NCI-H1105 treated with DMSO at 0.1 percent for 48 hours (cell line): ENCODE data around the gene OR6J1.
"Not testable (repeated sequence)": the region's sequence is repeated elsewhere in the genome, so short reads cannot be mapped to it uniquely, and the experiment has no call there.

ENCODE experiments used
- DNase-seq: peaks from one replicate; lab custom pipeline; 2025; lab: John Stamatoyannopoulos, UW

The OR6J1 gene

GRCh38 chr14:22644305-22644635 is at the start of gene OR6J1:
Gene OR6J1, minus strand, starts transcription at chr14:22644352. Its CDS starts 9,541 bp downstream, at chr14:22634811.
- no peak for DNase-seq

GRCh38 chr14:22692194-22692593 is 48.0 kb upstream of the OR6J1 start:
- DNase-seq, result no peak

- no peak for DNase-seq
Measured at GRCh38 chr14:22691171-22691570, 47.0 kb upstream of the OR6J1 start.

DNA sequence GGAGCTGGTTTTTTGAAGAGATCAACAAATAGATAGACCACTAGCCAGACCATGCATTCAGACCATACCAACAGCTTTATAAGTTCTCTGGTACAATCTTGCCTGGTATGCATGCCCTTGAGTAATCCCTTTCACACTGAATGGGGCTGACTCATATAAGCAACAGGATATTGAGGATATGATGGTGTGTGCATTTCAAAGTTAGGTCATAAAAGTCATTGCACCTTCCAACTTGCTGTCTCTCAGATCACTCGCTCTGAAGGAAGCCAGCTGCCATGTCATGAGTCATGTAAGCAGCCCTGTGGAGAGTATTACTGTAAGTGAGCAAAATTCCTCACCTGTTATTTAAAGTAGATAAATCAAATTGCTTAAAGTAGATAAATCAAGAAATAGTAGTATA is 45.0 kb upstream of the OR6J1 start:
- DNase-seq, result no peak

DNA sequence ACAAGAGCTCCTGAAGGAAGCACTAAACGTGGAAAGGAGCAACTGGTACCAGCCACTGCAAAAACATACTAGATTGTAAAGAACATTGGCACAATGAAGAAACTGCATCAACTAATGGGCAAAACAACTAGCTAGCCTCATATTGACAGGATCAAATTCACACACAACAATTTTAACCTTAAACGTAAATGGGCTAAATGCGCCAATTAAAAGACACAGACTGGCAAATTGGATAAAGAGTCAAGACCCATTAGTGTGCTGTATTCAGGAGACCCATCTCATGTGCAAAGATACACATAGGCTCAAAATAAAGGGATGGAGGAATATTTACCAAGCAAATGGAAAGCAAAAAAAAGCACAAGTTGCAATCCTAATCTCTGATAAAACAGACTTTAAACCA is 43.8 kb upstream of the OR6J1 start:
- DNase-seq, result not testable (repeated sequence)

DNA sequence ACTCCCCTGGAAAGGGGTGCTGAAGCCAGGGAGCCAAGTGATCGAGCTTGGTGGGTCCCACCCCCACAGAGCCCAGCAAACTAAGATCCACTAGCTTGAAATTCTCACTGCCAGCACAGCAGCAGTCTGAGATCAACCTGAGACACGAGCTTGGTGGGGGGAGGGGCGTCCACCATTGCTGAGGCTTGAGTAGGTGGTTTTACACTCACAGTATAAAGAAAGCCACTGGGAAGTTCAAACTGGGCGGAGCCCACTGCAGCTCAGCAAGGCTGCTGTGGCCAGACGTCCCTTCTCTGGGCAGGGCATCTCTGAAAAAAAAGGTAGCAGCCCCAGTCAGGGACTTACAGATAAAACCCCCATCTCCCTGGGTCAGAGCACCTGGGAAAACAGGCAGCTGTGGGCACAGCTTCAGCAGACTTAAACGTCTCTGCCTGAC is 42.0 kb upstream of the OR6J1 start:
- not testable (repeated sequence) for DNase-seq

DNA sequence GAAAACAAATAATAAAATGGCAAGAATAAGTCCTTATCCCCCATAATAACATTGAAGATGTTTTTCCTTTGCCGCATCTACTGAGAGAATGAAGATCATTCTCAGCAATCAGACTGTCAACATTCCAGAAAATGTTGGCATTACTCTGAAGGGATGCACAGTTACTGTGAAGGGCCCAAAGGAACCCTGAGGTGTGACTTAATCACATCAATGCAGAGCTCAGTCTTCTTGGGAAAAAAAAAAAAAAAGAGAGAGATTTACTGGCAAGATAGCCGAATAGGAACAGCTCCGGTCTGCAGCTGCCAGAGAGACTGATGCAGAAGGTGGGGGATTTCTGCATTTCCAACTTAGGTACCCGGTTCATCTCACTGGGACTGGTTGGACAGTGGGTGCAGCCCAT is 41.3 kb upstream of the OR6J1 start:
- no peak for DNase-seq

GRCh38 chr14:22683428-22683827 is 39.3 kb upstream of the OR6J1 start:
- not testable (repeated sequence) for DNase-seq

DNA sequence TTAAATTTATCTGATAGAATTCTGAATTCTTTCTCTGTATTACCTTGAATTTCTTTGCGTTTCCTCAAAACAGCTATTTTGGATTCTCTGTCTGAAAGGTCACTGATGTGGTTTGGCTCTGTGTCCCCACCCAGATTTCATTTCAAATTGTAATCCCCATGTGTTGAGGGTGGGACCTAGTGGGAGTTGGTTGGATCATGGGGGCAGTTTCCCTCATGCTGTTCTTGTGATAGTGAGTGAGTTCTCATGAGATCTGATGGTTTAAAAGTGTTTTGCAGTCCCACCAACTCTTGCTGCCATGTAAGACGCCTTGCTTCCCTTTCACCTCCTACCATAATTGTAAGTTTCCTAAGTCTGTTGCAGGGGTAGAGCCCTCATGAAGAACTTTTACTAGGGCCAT is 34.1 kb upstream of the OR6J1 start:
- no peak for DNase-seq

DNA sequence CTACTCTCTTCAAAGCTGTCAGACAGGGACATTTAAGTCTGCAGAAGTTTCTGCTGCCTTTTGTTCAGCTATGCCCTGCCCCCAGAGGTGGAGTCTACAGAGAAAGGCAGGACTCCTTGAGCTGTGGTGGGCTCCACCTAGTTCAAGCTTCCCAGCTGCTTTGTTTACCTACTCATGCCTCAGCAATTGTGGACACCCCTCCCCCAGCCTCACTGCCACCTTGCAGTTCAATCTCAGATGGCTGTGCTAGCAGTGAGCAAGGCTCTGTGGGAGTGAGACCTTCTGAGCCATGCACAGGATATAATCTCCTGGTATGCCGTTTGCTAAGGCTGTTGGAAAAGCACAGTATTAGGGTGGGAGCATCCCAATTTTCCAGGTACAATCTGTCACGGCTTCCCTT is 33.4 kb upstream of the OR6J1 start:
- not testable (repeated sequence) for DNase-seq

GRCh38 chr14:22671622-22672021 is 27.5 kb upstream of the OR6J1 start:
- no peak for DNase-seq

DNA sequence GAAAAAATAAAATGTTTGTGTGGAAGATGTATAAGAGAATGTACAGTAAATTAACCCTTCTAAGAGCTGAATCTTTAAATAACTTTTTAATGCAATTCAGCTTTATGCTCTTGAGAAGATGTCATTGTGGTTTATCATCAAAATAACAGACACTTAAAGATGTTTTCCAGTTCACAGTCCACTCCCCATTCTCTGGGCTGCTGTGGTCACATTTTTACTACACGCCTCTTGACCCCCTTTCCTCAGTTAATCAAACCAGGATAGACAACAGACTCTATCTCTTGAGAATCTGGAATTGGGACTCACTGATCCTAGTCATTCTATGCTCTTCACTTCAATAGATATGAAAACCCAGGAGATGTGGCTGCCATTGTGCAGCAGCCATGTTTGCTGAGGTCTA is 24.7 kb upstream of the OR6J1 start:
- no peak for DNase-seq

DNA sequence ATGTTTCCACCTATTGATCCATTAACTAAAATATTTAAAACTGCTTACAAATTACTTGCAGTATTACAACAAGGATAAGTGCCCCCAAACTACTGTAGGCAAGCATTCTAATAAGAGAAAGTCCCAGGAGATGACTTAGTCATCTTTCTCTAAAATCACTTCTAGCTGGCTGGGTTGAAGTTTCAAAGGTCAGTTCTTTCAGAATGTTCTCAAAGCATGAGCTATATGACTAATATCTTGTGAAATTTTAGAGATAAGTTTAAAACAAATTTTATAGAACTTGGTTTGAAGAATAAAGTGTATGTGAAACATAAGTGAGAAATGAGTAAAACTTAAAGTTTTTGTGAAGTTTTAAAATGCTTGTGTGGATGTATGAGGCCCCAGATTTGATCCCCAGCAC is 24.3 kb upstream of the OR6J1 start:
- no peak for DNase-seq

DNA sequence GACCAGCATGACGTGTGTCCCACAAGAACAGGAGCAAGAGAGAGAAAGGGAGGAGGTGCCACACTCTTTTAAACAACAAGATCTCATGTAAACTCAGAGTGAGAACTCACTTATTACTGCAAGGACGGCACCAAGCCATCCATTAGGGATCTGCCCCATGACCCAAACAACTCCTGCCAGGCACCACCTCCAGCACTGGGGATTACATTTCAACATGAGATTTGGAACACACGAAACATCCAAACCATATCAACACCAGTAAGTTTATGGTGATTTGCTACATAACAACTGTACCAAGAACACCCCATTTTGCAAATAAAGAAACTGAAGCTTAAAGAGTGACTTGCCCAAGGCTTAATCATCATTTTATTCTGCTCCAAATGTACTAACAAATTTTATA is 23.7 kb upstream of the OR6J1 start:
- no peak for DNase-seq

GRCh38 chr14:22666203-22666893 is 22.2 kb upstream of the OR6J1 start:
- no peak for DNase-seq

- DNase-seq, result no peak
Measured at GRCh38 chr14:22664261-22664660, 20.1 kb upstream of the OR6J1 start.

DNA sequence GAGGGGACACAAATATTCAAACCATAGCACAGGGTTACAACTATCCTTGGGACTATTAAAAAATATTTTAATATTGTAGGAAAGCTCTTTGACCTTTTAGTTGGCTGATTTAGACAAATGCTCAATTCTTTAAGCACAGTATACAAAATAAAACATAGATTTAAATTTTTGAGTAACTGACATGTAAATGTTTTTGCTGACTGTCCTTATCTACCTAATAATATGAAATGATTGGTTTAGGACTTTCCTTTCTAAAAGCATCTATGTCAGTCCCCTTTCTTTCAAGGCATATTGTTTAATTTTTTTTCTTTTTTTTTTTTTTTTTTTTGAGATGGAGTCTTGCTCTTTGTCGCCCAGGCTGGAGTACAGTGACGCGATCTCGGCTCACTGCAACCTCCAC is 16.5 kb upstream of the OR6J1 start:
- no peak for DNase-seq

DNA sequence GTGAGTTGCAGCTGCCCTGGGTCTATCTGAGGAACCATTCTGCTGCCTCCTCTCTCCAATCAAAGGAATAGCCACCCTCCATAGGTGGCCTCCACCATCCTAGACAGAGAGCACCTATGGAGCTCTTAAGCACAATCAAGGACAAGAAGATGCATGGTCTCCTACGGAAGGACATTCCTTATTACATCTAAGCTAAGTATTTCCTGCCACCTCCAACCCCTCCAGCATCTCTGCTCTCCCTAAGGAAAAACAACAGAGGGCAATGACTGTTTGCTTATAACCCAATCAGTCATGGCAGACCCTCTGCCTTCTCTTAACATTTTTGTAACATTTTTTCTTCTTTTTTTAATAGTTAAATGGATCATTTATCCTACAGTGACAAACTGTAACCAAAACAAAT is 14.8 kb upstream of the OR6J1 start:
- DNase-seq, result no peak

DNA sequence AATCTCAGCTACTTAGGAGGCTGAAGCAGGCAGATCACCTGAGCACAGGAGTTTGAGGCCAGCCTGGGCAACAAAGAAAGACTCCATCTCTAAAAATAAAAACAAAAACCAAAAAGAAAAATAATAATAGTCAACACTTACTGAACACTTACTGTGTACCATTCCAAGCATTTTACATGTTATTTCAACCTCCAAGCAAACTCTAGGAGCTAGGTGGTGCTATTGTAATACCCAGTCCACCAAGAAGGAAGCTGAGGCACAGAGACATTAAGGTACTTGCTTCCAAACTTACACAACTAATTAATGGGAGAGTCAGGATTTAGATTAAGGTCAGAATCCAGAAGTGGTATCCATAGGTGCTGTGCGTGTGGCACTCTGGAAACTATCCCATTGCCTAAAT is 13.7 kb upstream of the OR6J1 start:
- peak; percentile 30 for DNase-seq

- DNase-seq, result no peak
Measured at GRCh38 chr14:22656945-22657731, 13.0 kb upstream of the OR6J1 start.

DNA sequence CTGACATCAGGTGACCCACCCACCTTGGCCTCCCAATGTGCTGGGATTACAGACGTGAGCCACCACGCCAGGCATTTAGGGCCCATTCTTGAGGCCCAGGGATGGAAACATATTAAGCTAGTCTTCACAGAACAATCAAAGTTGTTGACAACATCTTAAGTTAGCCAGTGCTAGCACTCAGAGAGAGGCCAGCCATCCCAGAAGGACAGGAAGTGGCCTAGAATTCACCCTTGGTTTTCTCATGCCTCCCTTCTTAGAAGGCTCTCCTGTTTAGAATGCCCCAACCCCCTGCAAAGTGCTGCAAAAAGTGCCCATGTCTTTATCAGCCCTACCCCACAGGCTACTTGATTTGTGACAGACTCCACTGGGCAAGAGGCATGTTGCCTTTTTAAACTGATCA is 12.1 kb upstream of the OR6J1 start:
- DNase-seq, result no peak

DNA sequence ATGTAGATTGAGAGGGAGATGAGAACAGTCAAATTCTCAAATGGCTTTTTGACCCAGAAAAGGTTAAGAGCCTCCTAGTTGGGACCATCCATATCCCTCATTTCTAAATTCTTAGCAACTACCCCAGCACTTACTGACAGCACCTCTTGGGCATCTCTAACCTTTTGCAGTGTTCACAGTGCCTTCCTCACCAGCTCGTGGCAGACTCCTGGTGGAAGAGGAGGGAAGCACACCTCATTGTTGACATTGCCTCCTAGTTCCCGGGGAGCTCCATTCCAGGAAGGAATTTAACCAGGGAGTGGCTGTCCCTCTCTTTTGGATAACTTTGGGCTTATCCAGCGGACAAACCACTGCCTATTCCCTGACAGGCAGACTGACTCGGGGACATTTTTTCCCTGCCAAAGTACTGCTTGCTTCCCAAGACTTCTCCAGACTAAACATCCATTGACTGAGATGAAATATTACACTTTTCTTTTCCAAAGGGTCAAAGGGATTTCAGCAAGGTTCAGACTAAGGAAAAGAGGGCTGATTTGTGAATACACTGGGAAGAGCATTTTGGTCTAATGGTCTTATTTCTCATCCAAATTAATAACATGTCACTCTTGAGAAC is 9.0 kb upstream of the OR6J1 start:
- DNase-seq, result peak; percentile 53

DNA sequence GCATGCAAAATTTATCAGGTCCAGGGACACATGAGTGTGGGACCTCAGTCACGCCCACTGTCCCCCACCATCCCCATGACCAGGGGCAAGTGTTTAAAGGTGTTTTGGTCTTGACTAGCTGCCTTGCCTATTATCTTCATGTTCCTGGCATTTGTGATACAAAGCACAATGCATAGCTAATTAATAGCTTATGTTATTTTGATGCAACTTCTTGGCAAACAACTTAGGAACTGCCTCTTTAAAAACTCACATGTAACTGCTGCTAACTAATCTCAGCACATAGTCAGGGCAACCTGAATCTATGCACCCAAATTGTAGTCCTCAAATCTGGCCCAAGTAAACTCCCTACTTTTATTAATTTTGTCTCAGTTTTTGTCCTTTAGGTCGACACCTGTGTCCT is 7.4 kb upstream of the OR6J1 start:
- no peak for DNase-seq
